OCI-LY7 (cell line): ENCODE data around the gene APCDD1.
"Not testable (repeated sequence)": the region's sequence is repeated elsewhere in the genome, so short reads cannot be mapped to it uniquely, and the experiment has no call there.

Experiments
- CTCF ChIP-seq: fragments of 200-600 bp; sonication (generic); conservative IDR thresholded peaks from 2 replicates; pipeline ENCODE4 v1.5.1; 2014; ENCODE audit warnings: mild to moderate bottlenecking, antibody characterized with exemption, low read length, moderate library complexity, mixed read lengths
- EZH2phosphoT487 ChIP-seq: fragments of 200-600 bp; sonication (generic); IDR thresholded peaks from 2 replicates; pipeline ENCODE4 v1.6.1; 2018; ENCODE audit warnings: low read depth, borderline replicate concordance, mild to moderate bottlenecking, mixed run types, antibody characterized with exemption, low read length, moderate library complexity, mixed read lengths

- TF ChIP-seq CTCF, EZH2phosphoT487: not testable (repeated sequence)
Observed at GRCh38 chr18:10505892-10506291, 51.5 kb downstream of the APCDD1 start.
